ENCODE data around the gene SYNE3.

The SYNE3 gene

GRCh38 chr14:95488376-95489213 lies 27.9 kb downstream of the SYNE3 start:
- DNase-seq (ENCODE audit: extremely low read depth, low read depth), result no peak
- TF ChIP-seq CTCF (IDR thresholded peaks at IDR 0.05; ENCODE audit: low read depth, low read length), result no peak

- no peak for DNase-seq (ENCODE audit: extremely low read depth, low read depth)
- no peak for TF ChIP-seq CTCF (IDR thresholded peaks at IDR 0.05; ENCODE audit: low read depth, low read length)
Observed at GRCh38 chr14:95487669-95488084, 28.8 kb downstream of the SYNE3 start.

GRCh38 chr14:95486875-95487668 lies 29.4 kb downstream of the SYNE3 start:
- TF ChIP-seq CTCF (IDR thresholded peaks at IDR 0.05; ENCODE audit: low read depth, low read length), result no peak
- no peak for DNase-seq (ENCODE audit: extremely low read depth, low read depth)

- no peak for DNase-seq (ENCODE audit: extremely low read depth, low read depth)
- no peak for TF ChIP-seq CTCF (IDR thresholded peaks at IDR 0.05; ENCODE audit: low read depth, low read length)
Observed at GRCh38 chr14:95485222-95485819, 31.1 kb downstream of the SYNE3 start.

- no peak for DNase-seq (ENCODE audit: extremely low read depth, low read depth)
- TF ChIP-seq CTCF (IDR thresholded peaks at IDR 0.05; ENCODE audit: low read depth, low read length), result no peak
Observed at GRCh38 chr14:95484296-95484695, 32.2 kb downstream of the SYNE3 start.

GRCh38 chr14:95483309-95484165 lies 32.9 kb downstream of the SYNE3 start:
- no peak for TF ChIP-seq CTCF (IDR thresholded peaks at IDR 0.05; ENCODE audit: low read depth, low read length)
- DNase-seq (ENCODE audit: extremely low read depth, low read depth), result peak; percentile 91
